ENCODE data around the gene SHF.
"Not testable (repeated sequence)": the region's sequence is repeated elsewhere in the genome, so short reads cannot be mapped to it uniquely, and the experiment has no call there.

SHF gene

GRCh38 chr15:45143946-45144345, 43.8 kb downstream of the SHF start:
- no peak overlapping the region for H3K27ac ChIP-seq (ENCODE audit: low read depth, low read length)
- no peaks in the 10 kb centered on the region for H3K9me3 ChIP-seq (ENCODE audit: control insufficient read depth, insufficient read depth, low read length)
- H3K36me3 ChIP-seq (ENCODE audit: control insufficient read depth, insufficient read depth, low read length): no peaks in the 10 kb centered on the region
- no peak overlapping the region for H3K9ac ChIP-seq (ENCODE audit: low read depth, low read length)
- H3K4me3 ChIP-seq (ENCODE audit: low read depth, low read length): no peak overlapping the region
- no peaks in the 10 kb centered on the region for H3K4me1 ChIP-seq (ENCODE audit: control insufficient read depth, insufficient read depth, low read length)
- H3K27me3 ChIP-seq (ENCODE audit: control insufficient read depth, insufficient read depth, low read length): no peaks in the 10 kb centered on the region; the same call in 1 of the 2 replicates

- no peak overlapping the region for H3K4me3 ChIP-seq (ENCODE audit: low read depth, low read length)
- no peaks in the 10 kb centered on the region for H3K9me3 ChIP-seq (ENCODE audit: control insufficient read depth, insufficient read depth, low read length)
- no peak overlapping the region for H3K27ac ChIP-seq (ENCODE audit: low read depth, low read length)
- H3K4me1 ChIP-seq (ENCODE audit: control insufficient read depth, insufficient read depth, low read length): no peaks in the 10 kb centered on the region
- no peak overlapping the region for H3K9ac ChIP-seq (ENCODE audit: low read depth, low read length)
- H3K27me3 ChIP-seq (ENCODE audit: control insufficient read depth, insufficient read depth, low read length): peaks cover 4% of the 10 kb centered on the region
- H3K36me3 ChIP-seq (ENCODE audit: control insufficient read depth, insufficient read depth, low read length): no peaks in the 10 kb centered on the region
Measured at GRCh38 chr15:45143056-45143455, 44.7 kb downstream of the SHF start.

GRCh38 chr15:45141386-45141785, 46.4 kb downstream of the SHF start:
- no peak overlapping the region for H3K9ac ChIP-seq (ENCODE audit: low read depth, low read length)
- H3K27me3 ChIP-seq (ENCODE audit: control insufficient read depth, insufficient read depth, low read length): peaks cover 18% of the 10 kb centered on the region
- no peaks in the 10 kb centered on the region for H3K4me1 ChIP-seq (ENCODE audit: control insufficient read depth, insufficient read depth, low read length)
- H3K9me3 ChIP-seq (ENCODE audit: control insufficient read depth, insufficient read depth, low read length): no peaks in the 10 kb centered on the region
- no peak overlapping the region for H3K27ac ChIP-seq (ENCODE audit: low read depth, low read length)
- no peak overlapping the region for H3K4me3 ChIP-seq (ENCODE audit: low read depth, low read length)
- no peaks in the 10 kb centered on the region for H3K36me3 ChIP-seq (ENCODE audit: control insufficient read depth, insufficient read depth, low read length)

DNA sequence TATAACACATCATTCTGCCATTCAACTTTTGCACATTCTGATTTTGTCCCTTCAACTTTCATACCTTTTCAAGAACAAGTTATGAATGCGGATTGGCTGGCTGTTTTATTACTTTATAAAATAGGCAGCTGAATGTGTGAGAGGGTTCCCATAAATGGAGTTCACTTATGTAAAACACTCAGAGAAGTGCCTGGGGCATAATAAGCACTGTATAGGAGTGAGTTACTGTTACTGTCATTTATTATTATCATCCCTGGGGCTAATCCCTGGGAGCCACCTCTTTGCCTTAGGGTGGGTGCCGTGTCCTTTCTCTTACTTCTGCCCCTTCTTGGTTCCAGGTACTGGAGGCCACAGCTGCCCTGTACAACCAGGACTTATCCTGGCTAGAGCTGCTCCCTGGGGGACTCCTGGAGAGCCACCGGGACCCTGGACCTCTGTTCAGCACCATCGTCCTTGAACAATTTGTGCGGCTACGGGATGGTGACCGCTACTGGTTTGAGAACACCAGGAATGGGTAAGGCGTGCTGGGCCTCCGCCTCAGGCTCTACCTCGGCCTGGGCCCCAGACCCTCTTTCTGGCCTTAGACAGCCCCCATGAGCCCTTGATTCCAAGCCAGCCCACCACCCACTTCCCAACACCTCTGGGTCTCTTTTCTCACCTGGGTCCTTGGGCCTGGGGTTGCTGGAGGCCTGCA, 47.1 kb downstream of the SHF start:
- no peak overlapping the region for H3K9ac ChIP-seq (ENCODE audit: low read depth, low read length)
- no peaks in the 10 kb centered on the region for H3K4me1 ChIP-seq (ENCODE audit: control insufficient read depth, insufficient read depth, low read length)

DNA sequence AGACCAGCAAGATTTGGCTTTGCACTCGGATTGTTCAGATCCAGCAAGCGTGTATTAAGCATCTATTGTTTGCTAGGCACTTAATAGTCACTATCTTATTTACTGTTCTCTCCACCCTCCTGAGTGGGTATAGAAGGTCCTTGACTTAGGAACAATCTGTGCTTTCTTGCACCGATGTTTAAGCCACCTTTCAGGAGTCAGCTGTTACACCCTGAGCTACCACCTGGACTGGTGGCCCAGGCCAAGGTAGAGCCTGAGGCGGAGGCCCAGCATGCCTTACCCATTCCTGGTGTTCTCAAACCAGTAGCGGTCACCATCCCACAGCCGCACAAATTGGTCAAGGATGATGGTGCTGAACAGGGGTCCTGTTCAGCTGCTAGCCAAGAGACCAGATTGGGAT, 48.0 kb downstream of the SHF start:
- Histone ChIP-seq H3K9ac (ENCODE audit: low read depth, low read length) (no peak overlapping the region), H3K27ac (ENCODE audit: low read depth, low read length) (no peak overlapping the region), H3K4me3 (ENCODE audit: low read depth, low read length) (no peak overlapping the region), H3K9me3 (ENCODE audit: control insufficient read depth, insufficient read depth, low read length) (no peaks in the 10 kb centered on the region), H3K4me1 (ENCODE audit: control insufficient read depth, insufficient read depth, low read length) (no peaks in the 10 kb centered on the region), H3K36me3 (ENCODE audit: control insufficient read depth, insufficient read depth, low read length) (no peaks in the 10 kb centered on the region), H3K27me3 (ENCODE audit: control insufficient read depth, insufficient read depth, low read length) (peaks cover 32% of the 10 kb centered on the region)

More for the DNA sequence above, 47.1 kb downstream of the SHF start:
- Histone ChIP-seq H3K36me3 (ENCODE audit: control insufficient read depth, insufficient read depth, low read length) (no peaks in the 10 kb centered on the region), H3K27ac (ENCODE audit: low read depth, low read length) (no peak overlapping the region), H3K4me3 (ENCODE audit: low read depth, low read length) (no peak overlapping the region), H3K9me3 (ENCODE audit: control insufficient read depth, insufficient read depth, low read length) (no peaks in the 10 kb centered on the region), H3K27me3 (ENCODE audit: control insufficient read depth, insufficient read depth, low read length) (peaks cover 24% of the 10 kb centered on the region)

DNA sequence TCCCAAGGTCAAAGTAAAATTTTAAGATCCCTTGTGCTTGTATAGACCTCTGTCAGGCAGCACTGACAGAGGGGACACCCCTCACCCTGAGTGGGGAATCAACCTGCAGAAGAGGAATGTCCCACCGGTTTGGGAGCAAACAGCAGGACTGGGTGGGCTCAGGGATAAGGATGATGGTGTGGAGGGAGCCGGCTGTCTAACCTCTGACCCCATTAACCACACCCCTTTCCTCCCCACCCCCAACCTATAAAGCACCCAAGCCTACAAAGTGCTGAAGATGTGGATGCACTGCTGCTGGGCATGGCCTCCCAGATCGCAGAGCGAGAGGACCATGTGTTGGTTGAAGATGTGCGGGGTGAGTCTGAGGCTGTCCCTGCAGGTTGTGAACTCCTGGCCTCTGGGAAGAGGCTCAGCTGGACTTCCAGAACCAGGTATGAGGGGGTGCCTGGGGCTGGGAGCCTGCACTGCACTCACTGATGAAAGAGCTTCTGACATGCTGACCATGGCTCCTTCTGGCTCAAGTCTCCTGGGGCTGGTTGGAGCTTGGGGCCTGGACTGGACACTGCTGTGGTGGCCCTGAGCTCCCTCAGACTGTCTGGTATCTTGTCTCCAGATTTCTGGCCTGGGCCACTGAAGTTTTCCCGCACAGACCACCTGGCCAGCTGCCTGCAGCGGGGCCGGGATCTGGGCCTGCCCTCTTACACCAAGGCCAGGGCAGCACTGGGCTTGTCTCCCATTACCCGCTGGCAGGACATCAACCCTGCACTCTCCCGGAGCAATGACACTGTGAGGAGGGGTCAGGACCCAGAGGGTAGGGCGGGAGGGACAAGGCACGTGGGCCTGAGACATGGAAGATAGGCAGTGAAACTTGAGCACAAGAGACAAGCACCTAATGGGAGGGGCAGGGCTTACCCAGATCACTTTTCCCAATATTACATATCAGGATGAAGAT, 48.7 kb downstream of the SHF start:
- H3K36me3 ChIP-seq (ENCODE audit: control insufficient read depth, insufficient read depth, low read length): no peaks in the 10 kb centered on the region
- H3K9me3 ChIP-seq (ENCODE audit: control insufficient read depth, insufficient read depth, low read length): no peaks in the 10 kb centered on the region
- no peak overlapping the region for H3K4me3 ChIP-seq (ENCODE audit: low read depth, low read length)
- H3K27ac ChIP-seq (ENCODE audit: low read depth, low read length): no peak overlapping the region
- no peaks in the 10 kb centered on the region for H3K4me1 ChIP-seq (ENCODE audit: control insufficient read depth, insufficient read depth, low read length)
- H3K27me3 ChIP-seq (ENCODE audit: control insufficient read depth, insufficient read depth, low read length): peaks cover 38% of the 10 kb centered on the region
- no peak overlapping the region for H3K9ac ChIP-seq (ENCODE audit: low read depth, low read length)

- no peaks in the 10 kb centered on the region for H3K9me3 ChIP-seq (ENCODE audit: control insufficient read depth, insufficient read depth, low read length)
- H3K9ac ChIP-seq (ENCODE audit: low read depth, low read length): no peak overlapping the region
- H3K36me3 ChIP-seq (ENCODE audit: control insufficient read depth, insufficient read depth, low read length): no peaks in the 10 kb centered on the region
- no peaks in the 10 kb centered on the region for H3K4me1 ChIP-seq (ENCODE audit: control insufficient read depth, insufficient read depth, low read length)
- no peak overlapping the region for H3K27ac ChIP-seq (ENCODE audit: low read depth, low read length)
- H3K27me3 ChIP-seq (ENCODE audit: control insufficient read depth, insufficient read depth, low read length): peaks cover 52% of the 10 kb centered on the region
- no peak overlapping the region for H3K4me3 ChIP-seq (ENCODE audit: low read depth, low read length)
Measured at GRCh38 chr15:45137703-45138102, 50.1 kb downstream of the SHF start.

GRCh38 chr15:45136378-45136764, 51.4 kb downstream of the SHF start:
- Histone ChIP-seq H3K27me3 (ENCODE audit: control insufficient read depth, insufficient read depth, low read length) (peaks cover 66% of the 10 kb centered on the region), H3K9me3 (ENCODE audit: control insufficient read depth, insufficient read depth, low read length) (no peaks in the 10 kb centered on the region), H3K27ac (ENCODE audit: low read depth, low read length) (no peak overlapping the region), H3K36me3 (ENCODE audit: control insufficient read depth, insufficient read depth, low read length) (no peaks in the 10 kb centered on the region), H3K9ac (ENCODE audit: low read depth, low read length) (no peak overlapping the region), H3K4me3 (ENCODE audit: low read depth, low read length) (no peak overlapping the region), H3K4me1 (ENCODE audit: control insufficient read depth, insufficient read depth, low read length) (no peaks in the 10 kb centered on the region)

GRCh38 chr15:45135705-45136377, 51.9 kb downstream of the SHF start:
- H3K27me3 ChIP-seq (ENCODE audit: control insufficient read depth, insufficient read depth, low read length): peaks cover 71% of the 10 kb centered on the region

DNA sequence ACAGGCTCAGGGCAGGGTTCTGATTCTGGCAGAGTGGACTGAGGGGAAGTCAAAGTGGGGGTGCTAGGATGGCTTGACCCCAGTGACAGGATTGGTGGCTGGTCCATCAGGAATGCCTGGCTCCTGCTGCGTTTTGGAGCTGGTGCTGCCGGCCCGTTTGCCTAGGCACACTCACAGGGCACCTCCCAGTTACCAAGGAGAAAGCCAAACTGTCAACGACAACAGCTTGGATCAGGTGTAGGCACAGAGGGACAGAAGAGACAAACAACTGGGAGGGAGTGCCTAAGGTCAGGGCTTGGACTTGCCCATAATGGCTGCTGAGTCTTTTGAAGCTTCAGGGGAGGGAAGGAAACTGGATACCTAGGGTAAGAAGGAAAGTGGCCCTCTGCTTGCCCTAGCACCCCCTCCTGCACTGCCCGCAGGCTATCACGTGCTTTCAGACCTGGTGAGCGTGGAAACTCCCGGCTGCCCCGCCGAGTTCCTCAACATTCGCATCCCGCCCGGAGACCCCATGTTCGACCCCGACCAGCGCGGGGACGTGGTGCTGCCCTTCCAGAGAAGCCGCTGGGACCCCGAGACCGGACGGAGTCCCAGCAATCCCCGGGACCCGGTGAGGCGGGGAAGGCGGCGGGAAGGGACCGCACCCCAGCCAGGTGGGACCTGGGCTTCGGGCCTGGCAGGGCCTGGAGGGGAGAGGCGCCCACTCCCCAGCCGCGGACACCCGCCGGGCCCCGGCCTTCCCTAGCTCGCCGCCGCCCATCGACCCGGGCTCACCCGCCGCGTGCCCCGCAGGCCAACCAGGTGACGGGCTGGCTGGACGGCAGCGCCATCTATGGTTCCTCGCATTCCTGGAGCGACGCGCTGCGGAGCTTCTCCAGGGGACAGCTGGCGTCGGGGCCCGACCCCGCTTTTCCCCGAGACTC, 52.8 kb downstream of the SHF start:
- Histone ChIP-seq H3K36me3 (ENCODE audit: control insufficient read depth, insufficient read depth, low read length) (no peaks in the 10 kb centered on the region), H3K9ac (ENCODE audit: low read depth, low read length) (no peak overlapping the region; the same call in 1 of the 2 replicates), H3K27me3 (ENCODE audit: control insufficient read depth, insufficient read depth, low read length) (peaks cover 80% of the 10 kb centered on the region), H3K9me3 (ENCODE audit: control insufficient read depth, insufficient read depth, low read length) (no peaks in the 10 kb centered on the region), H3K4me3 (ENCODE audit: low read depth, low read length) (peak overlapping the region; percentile 45; the same call in 1 of the 2 replicates), H3K27ac (ENCODE audit: low read depth, low read length) (no peak overlapping the region), H3K4me1 (ENCODE audit: control insufficient read depth, insufficient read depth, low read length) (no peaks in the 10 kb centered on the region)

More at GRCh38 chr15:45135705-45136377, 51.9 kb downstream of the SHF start:
- H3K27ac ChIP-seq (ENCODE audit: low read depth, low read length); H3K9me3 ChIP-seq (ENCODE audit: control insufficient read depth, insufficient read depth, low read length); H3K9ac ChIP-seq (ENCODE audit: low read depth, low read length); H3K36me3 ChIP-seq (ENCODE audit: control insufficient read depth, insufficient read depth, low read length); H3K4me3 ChIP-seq (ENCODE audit: low read depth, low read length); H3K4me1 ChIP-seq (ENCODE audit: control insufficient read depth, insufficient read depth, low read length): not testable (repeated sequence)

Data from HUES48 (cell line).